K562 (cell line): Measurements from ENCODE around the gene C1QC. TPM values are rescaled to one million over a fixed set of nuclear protein-coding genes. Genes with fewer than 3 reads are reported as not detected.

Source experiments
- ATAC-seq: fragments of 200-7000 bp; cut with Tn5 transposase; 3 replicates; pipeline ENCODE4 v1.9.1; 2020; ENCODE audit warnings: moderate library complexity
- BruUV-seq: library from RNA; stranded (reverse); fragments of 400-500 nt; replicated peaks from 2 replicates; lab custom pipeline; 2021; lab: Mats Ljungman, UMichigan
- CTCF ChIA-PET: fragments of 300-600 bp; formaldehyde crosslinking; extraction: SDS; loops from one replicate; lab custom pipeline; 2021; ENCODE audit warnings: low intra/inter-chr PET ratio; lab: Yijun Ruan, JAX
- POLR2A ChIA-PET: fragments of 300-600, 350-650 bp; sonication (Branson Sonifier 250); formaldehyde crosslinking; extraction: SDS; loops from one replicate; lab custom pipeline; 2021; ENCODE audit warnings: antibody characterized with exemption, inconsistent platforms; lab: Yijun Ruan, JAX
- DNase-seq, 4 experiments: peaks; one replicate each; pipeline versions ENCODE4 v3.0.0 to v3.0.0-alpha.2; 2011 to 2018; ENCODE audit warnings: low spot score in 3 of 4, mixed read lengths in 3 of 4; ENCODE audit errors: extremely low read depth in 1 of 4
- FAIRE-seq: peaks from 2 replicates; lab custom pipeline; 2011; peaks lifted over from hg19 to GRCh38; lab: Jason Lieb, UNC
- H2AFZ ChIP-seq: 2 replicates; pipeline ENCODE4 v1.6.0; 2011; ENCODE audit warnings: low read depth, low read length, control low read depth, inconsistent platforms
- H3K27ac ChIP-seq: fragments of 200-600 bp; 3 replicates; pipeline ENCODE4 v1.8.0; 2011; ENCODE audit warnings: low read depth, mild to moderate bottlenecking, control low read depth, inconsistent platforms, low read length, moderate library complexity, mixed read lengths; ENCODE audit errors: extremely low read depth
- H3K27me3 ChIP-seq, 2 experiments: fragments of 300-600 bp in 1 of 2; 2 replicates in 1 of 2; 3 replicates in 1 of 2; pipeline versions ENCODE4 v1.6.0 to v1.8.0; 2011; ENCODE audit warnings: inconsistent platforms in 2 of 2, low read length in 2 of 2, mild to moderate bottlenecking in 1 of 2, mixed read lengths in 1 of 2, moderate library complexity in 1 of 2; ENCODE audit not compliant: control insufficient read depth in 2 of 2, insufficient read depth in 2 of 2
- H3K36me3 ChIP-seq: fragments of 300-600 bp; 3 replicates; pipeline ENCODE4 v1.8.0; 2011; ENCODE audit warnings: mild to moderate bottlenecking, low read length, inconsistent platforms; ENCODE audit not compliant: control insufficient read depth, insufficient read depth
- H3K4me1 ChIP-seq, 2 experiments: fragments of 200-600 bp in 1 of 2; replicated peaks in 1 of 2; 2 replicates in 1 of 2; 3 replicates in 1 of 2; pipeline versions ENCODE4 v1.5.1 to v1.8.0; 2011; ENCODE audit warnings: inconsistent platforms in 2 of 2, low read length in 2 of 2, mild to moderate bottlenecking in 1 of 2, mixed read lengths in 1 of 2, moderate library complexity in 1 of 2; ENCODE audit not compliant: control insufficient read depth in 2 of 2, insufficient read depth in 2 of 2
- H3K4me2 ChIP-seq: 2 replicates; pipeline ENCODE4 v1.6.1; 2011; ENCODE audit warnings: low read length, control low read depth, inconsistent platforms, mixed read lengths; ENCODE audit not compliant: insufficient read depth
- H3K4me3 ChIP-seq: fragments of 200-600 bp; sonication (generic), shearing (Covaris generic); 2 replicates; pipeline ENCODE4 v1.5.1; 2016; ENCODE audit warnings: control low read depth, inconsistent platforms
- H3K79me2 ChIP-seq: fragments of 200-600 bp; 3 replicates; pipeline ENCODE4 v1.8.0; 2011; ENCODE audit warnings: low read length, inconsistent platforms; ENCODE audit not compliant: control insufficient read depth, insufficient read depth
- H3K9ac ChIP-seq, 2 experiments: 2 replicates each; pipeline versions ENCODE4 v1.6.0 to v1.6.1; 2011; ENCODE audit warnings: low read depth in 2 of 2, low read length in 2 of 2, control low read depth in 1 of 2, inconsistent platforms in 1 of 2, mild to moderate bottlenecking in 1 of 2, mixed read lengths in 1 of 2; ENCODE audit not compliant: insufficient read depth in 1 of 2
- H3K9me1 ChIP-seq: one replicate; pipeline ENCODE4 v1.6.0; 2011; ENCODE audit warnings: inconsistent platforms, mild to moderate bottlenecking, low read length, moderate library complexity; ENCODE audit not compliant: control insufficient read depth, insufficient read depth
- H3K9me3 ChIP-seq: replicated peaks from 2 replicates; pipeline ENCODE4 v1.5.1; 2011; ENCODE audit warnings: low read depth, low read length, inconsistent platforms; ENCODE audit not compliant: control insufficient read depth, insufficient read depth
- H4K20me1 ChIP-seq: replicated peaks from 2 replicates; pipeline ENCODE4 v1.6.1; 2011; ENCODE audit warnings: low read length, inconsistent platforms, mixed read lengths; ENCODE audit not compliant: control insufficient read depth, insufficient read depth
- ATF1 ChIP-seq, 2 experiments: fragments of 450-650 bp in 1 of 2; IDR thresholded peaks; 2 replicates each; pipeline ENCODE4 v1.6.1; 2016; ENCODE audit warnings: missing compliant biosample characterization in 1 of 2, missing genetic modification characterization in 1 of 2
- FOS ChIP-seq: IDR thresholded peaks from 3 replicates; pipeline ENCODE4 v1.6.1; 2011; ENCODE audit not compliant: insufficient read length; ENCODE audit errors: extremely low read depth
- MEIS2 ChIP-seq: fragments of 450-650 bp; IDR thresholded peaks from 2 replicates; pipeline ENCODE4 v1.6.1; 2014; ENCODE audit warnings: mild to moderate bottlenecking; ENCODE audit not compliant: partially characterized antibody
- RBM15 ChIP-seq: fragments of 200-400 bp; formaldehyde crosslinking; IDR thresholded peaks from 2 replicates; pipeline ENCODE4 v1.6.1; 2018; ENCODE audit warnings: mild to moderate bottlenecking, low read length, moderate library complexity; ENCODE audit not compliant: insufficient read depth
- SPI1 ChIP-seq: IDR thresholded peaks from 2 replicates; pipeline ENCODE4 v1.6.1; 2011; ENCODE audit warnings: low read depth, low read length, control low read depth, borderline replicate concordance
- ZFP36 ChIP-seq: fragments of 150-350 bp; IDR thresholded peaks from 2 replicates; pipeline ENCODE4 v1.6.1; 2018; ENCODE audit warnings: low read length, low read depth; ENCODE audit not compliant: partially characterized antibody
- ZNF121 ChIP-seq: sonication (generic); formaldehyde crosslinking; conservative IDR thresholded peaks from 2 replicates; pipeline ENCODE4 v1.8.0; 2022; ENCODE audit warnings: missing genetic modification reagents
- ZNF583 ChIP-seq: fragments of 250-450 bp; sonication (Bioruptor Pico); IDR thresholded peaks from 2 replicates; pipeline ENCODE4 v1.4.0; 2020
- WGBS: fragments of 100-300 bp; shearing (Covaris generic); methylation state at CpG from one replicate; pipeline ENCODE4 v1.1.6; 2016; ENCODE audit warnings: low coverage, mixed read lengths; ENCODE audit not compliant: insufficient coverage; ENCODE audit errors: missing lambda C conversion rate; 5-methylcytosine and 5-hydroxymethylcytosine counted together
- in situ Hi-C: fragments of 300-500 bp; cut with MboI; formaldehyde crosslinking; loops from 4 replicates; pipeline ENCODE4 v1.15.0; 2018; ENCODE audit warnings: inconsistent platforms, mixed read lengths
- intact Hi-C: fragments of 100-400 bp; cut with micrococcal nuclease; formaldehyde crosslinking; loops from 2 replicates; pipeline ENCODE4 v1.14.2; 2022
- polyA plus RNA-seq, 8 experiments: library from polyadenylated mRNA; depleted of rRNA in 4 of 8; stranded (reverse) in 5 of 8; unstranded in 3 of 8; fragments of >200 nt; fragmentation: Nextera tagmentation in 2 of 8; fragmentation: Illumina TruSeq in 1 of 8; extraction: Ambion mirVana in 2 of 8; extraction: Trizol in 1 of 8; gene quantifications; 2 replicates each; pipeline versions ENCODE4 v1.2.1 to v1.2.3, GENCODE V29; 2011 to 2014; ENCODE audit warnings: inconsistent platforms in 1 of 8, missing spikeins in 1 of 8
- total RNA-seq, 7 experiments: library from RNA; depleted of rRNA in 6 of 7; stranded (reverse); fragments of >200 nt in 6 of 7; fragmentation: Illumina TruSeq in 2 of 7; extraction: Trizol in 2 of 7; gene quantifications; 2 replicates each; pipeline versions ENCODE4 v1.2.1 to v1.2.3, GENCODE V29; 2011 to 2021; ENCODE audit warnings: low replicate concordance in 1 of 7
- TF ChIP-seq, protein P1 (sequence below): fragments of 250-450 bp; sonication (Bioruptor Pico); IDR thresholded peaks from 2 replicates; pipeline ENCODE4 v1.4.0; 2020; ENCODE audit warnings: mild to moderate bottlenecking, moderate library complexity
- TF ChIP-seq, protein P2 (sequence below): fragments of 450-650 bp; IDR thresholded peaks from 2 replicates; pipeline ENCODE4 v1.7.0; 2016; ENCODE audit warnings: borderline replicate concordance

C1QC gene
- total and polyA plus RNA-seq, 9 of the 15 experiments (the other 6 are each of a cell fraction or from before 2014, with no cell fraction given), result 0.69 TPM; not detected in 8

DNA sequence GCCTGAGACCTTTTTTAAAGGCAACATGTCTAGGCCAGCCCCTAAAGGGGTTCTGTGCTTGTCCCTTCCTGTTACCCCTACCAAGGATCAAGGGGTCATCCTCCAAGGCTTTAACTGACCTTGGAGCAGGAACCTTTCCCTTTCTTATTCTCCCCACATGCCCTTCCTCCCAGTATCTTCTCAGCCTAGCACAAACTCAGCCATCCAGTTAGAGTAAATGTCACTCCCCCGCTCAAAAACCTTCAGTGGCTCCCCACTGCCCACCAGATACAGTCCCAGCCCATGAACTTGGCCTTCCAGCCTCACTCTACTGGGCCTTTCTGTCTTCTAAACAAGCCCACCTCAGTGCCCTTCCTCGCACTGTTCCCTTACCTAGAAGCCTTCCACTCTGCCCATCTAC lies 18.4 kb downstream of the C1QC start:
- intact Hi-C loops, result no loop called here
- no peak overlapping the region for H3K9ac ChIP-seq
- H3K9me3 ChIP-seq, result no peaks in the 10 kb centered on the region
- H4K20me1 ChIP-seq, result peaks cover 6% of the 10 kb centered on the region
- no peak overlapping the region for H3K4me2 ChIP-seq
- in situ Hi-C loops, result no loop called here
- DNase-seq (no peak), ATAC-seq (no peak), FAIRE-seq (no peak)
- CTCF ChIA-PET, result no interaction called here
- H3K9me1 ChIP-seq, result no peaks in the 10 kb centered on the region
- WGBS, result 0% methylated on average over 2 of the region's 2 CpGs
- H3K27ac ChIP-seq, result no peak overlapping the region
- H2AFZ ChIP-seq, result no peak overlapping the region
- TF ChIP-seq ZNF583 (CRISPR knock-in tag) (no peak), ZFP36 (peak; percentile 10)
- H3K36me3 ChIP-seq, result no peaks in the 10 kb centered on the region
- peaks cover 0 to 4% of the 10 kb centered on the region in 2 experiments; a peak in 1 of 5 replicates for H3K4me1 ChIP-seq
- POLR2A ChIA-PET, result interaction anchor here (0.6 to 0.9 kb wide), 2 partner anchors 10 to 275 kb away, joined by 3 read pairs; no protein-coding TSS in a partner anchor
- H3K27me3 ChIP-seq, result peaks cover 3 to 38% of the 10 kb centered on the region in 2 experiments; a peak in 4 of 5 replicates
- H3K4me3 ChIP-seq, result no peak overlapping the region
- H3K79me2 ChIP-seq, result no peaks in the 10 kb centered on the region
- no TSS peak for BruUV-seq

DNA sequence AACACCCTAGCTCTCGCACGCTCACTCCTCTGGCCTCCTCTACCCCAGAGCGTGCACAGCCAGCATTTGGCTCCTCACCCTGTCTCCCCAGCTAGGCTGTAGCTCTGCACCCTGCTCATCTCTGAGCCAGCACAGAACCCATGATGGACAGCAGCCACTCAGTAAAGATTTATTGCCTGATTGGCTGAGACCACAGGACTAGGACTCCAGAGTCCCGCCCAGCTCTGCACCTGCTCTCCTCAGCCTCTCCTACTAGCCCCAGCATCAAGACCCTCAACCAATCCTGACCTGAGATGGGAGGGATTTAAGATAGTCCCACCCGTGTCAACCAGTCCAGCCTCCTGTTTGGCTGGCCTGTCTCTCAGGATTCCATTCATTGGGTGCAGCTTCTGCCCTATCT lies 18.9 kb downstream of the C1QC start:
- H3K27ac ChIP-seq, result no peak overlapping the region
- no peaks in the 10 kb centered on the region for H3K9me3 ChIP-seq
- no peak overlapping the region for H3K9ac ChIP-seq
- peaks cover 6% of the 10 kb centered on the region for H4K20me1 ChIP-seq
- H3K9me1 ChIP-seq, result no peaks in the 10 kb centered on the region
- ATAC-seq (peak; percentile 91), FAIRE-seq (peak; percentile 67), DNase-seq (peak; percentile 36 to 67 (median 38))
- H3K4me1 ChIP-seq, result peaks cover 0 to 4% of the 10 kb centered on the region in 2 experiments; a peak in 1 of 5 replicates
- H2AFZ ChIP-seq, result no peak overlapping the region
- no peak overlapping the region for H3K4me3 ChIP-seq
- peaks cover 3 to 39% of the 10 kb centered on the region in 2 experiments; a peak in 4 of 5 replicates for H3K27me3 ChIP-seq
- in situ Hi-C loops (no loop called here), intact Hi-C loops (no loop called here)
- WGBS, result 9% methylated on average over 5 of the region's 5 CpGs
- POLR2A ChIA-PET, result interaction anchor here (0.6 to 0.9 kb wide), 2 partner anchors 11 to 276 kb away, joined by 3 read pairs; no protein-coding TSS in a partner anchor
- no TSS peak for BruUV-seq
- H3K79me2 ChIP-seq, result no peaks in the 10 kb centered on the region
- CTCF ChIA-PET, result no interaction called here
- H3K36me3 ChIP-seq, result no peaks in the 10 kb centered on the region
- no peak overlapping the region for H3K4me2 ChIP-seq
- TF ChIP-seq, protein P1, sequence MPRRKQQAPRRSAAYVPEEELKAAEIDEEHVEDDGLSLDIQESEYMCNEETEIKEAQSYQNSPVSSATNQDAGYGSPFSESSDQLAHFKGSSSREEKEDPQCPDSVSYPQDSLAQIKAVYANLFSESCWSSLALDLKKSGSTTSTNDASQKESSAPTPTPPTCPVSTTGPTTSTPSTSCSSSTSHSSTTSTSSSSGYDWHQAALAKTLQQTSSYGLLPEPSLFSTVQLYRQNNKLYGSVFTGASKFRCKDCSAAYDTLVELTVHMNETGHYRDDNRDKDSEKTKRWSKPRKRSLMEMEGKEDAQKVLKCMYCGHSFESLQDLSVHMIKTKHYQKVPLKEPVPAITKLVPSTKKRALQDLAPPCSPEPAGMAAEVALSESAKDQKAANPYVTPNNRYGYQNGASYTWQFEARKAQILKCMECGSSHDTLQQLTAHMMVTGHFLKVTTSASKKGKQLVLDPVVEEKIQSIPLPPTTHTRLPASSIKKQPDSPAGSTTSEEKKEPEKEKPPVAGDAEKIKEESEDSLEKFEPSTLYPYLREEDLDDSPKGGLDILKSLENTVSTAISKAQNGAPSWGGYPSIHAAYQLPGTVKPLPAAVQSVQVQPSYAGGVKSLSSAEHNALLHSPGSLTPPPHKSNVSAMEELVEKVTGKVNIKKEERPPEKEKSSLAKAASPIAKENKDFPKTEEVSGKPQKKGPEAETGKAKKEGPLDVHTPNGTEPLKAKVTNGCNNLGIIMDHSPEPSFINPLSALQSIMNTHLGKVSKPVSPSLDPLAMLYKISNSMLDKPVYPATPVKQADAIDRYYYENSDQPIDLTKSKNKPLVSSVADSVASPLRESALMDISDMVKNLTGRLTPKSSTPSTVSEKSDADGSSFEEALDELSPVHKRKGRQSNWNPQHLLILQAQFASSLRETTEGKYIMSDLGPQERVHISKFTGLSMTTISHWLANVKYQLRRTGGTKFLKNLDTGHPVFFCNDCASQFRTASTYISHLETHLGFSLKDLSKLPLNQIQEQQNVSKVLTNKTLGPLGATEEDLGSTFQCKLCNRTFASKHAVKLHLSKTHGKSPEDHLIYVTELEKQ (CRISPR knock-in tag), result 0 out of 2 replicates have a peak, but pooled peaks have one; percentile 38
- TF ChIP-seq SPI1, result no peak
- TF ChIP-seq ATF1 (CRISPR knock-in tag; IDR thresholded peaks at IDR 0.05), result no peak
- no peak for TF ChIP-seq ATF1 (tag; IDR thresholded peaks at IDR 0.05)
- TF ChIP-seq FOS, result peak; percentile 59
- no peak for TF ChIP-seq RBM15
- peak; percentile 79 for TF ChIP-seq MEIS2
- peak; percentile 54; the same call in 1 of the 2 replicates for TF ChIP-seq ZNF121 (CRISPR knock-in tag)
- TF ChIP-seq, protein P2, sequence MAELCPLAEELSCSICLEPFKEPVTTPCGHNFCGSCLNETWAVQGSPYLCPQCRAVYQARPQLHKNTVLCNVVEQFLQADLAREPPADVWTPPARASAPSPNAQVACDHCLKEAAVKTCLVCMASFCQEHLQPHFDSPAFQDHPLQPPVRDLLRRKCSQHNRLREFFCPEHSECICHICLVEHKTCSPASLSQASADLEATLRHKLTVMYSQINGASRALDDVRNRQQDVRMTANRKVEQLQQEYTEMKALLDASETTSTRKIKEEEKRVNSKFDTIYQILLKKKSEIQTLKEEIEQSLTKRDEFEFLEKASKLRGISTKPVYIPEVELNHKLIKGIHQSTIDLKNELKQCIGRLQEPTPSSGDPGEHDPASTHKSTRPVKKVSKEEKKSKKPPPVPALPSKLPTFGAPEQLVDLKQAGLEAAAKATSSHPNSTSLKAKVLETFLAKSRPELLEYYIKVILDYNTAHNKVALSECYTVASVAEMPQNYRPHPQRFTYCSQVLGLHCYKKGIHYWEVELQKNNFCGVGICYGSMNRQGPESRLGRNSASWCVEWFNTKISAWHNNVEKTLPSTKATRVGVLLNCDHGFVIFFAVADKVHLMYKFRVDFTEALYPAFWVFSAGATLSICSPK, result no peak
